Measurements from ENCODE around the gene HOXA3. TPM values are rescaled to one million over a fixed set of nuclear protein-coding genes. Genes with fewer than 3 reads are reported as not detected.

Gene HOXA3
- total RNA-seq, 1 donor from 2014 or later, result not detected

DNA sequence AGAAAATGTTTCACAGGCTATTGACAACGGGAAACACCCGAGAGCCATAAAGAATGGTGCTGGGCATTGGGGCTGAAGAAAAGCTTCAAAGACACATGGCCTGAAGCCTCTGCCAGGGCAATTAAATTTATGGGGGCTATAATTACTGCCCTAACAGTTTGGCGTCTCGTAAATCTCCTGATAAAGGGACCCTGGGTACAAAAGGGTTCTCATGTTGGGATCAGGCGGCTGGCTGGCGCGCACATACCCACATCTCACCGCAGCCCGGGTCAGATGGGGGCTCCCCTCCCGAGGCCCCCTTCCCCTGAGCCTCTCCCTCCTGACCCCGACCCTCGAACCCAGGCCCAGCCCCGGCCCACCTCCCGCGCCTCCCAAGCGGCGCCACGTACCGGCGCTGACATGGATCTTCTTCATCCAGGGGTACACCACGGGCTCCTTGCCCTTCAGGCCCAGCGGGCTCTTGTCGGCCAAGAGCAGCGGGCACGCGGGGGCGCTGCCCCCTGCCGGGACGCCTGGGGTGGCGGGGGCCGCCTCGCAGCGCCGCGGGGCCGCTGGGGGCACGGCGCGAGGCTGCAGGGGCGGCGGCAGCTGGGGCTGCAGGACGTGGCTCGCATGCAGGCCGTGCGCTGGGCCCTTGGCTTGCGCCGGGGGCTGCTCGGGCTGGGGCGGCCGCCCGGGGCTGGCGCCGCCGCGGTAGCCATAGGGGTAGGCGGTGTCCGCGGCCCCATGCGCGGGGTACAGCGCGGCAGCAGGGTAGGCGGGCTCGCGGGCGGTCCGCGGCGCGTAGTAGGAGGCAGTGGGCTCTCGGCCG is 22.4 kb downstream of the HOXA3 start:
- H3K4me1 ChIP-seq (ENCODE audit: insufficient read depth, low read length), result no peaks in the 10 kb centered on the region
- H3K36me3 Mint-ChIP-seq (ENCODE audit: low read depth, unreplicated experiment), result no peaks in the 10 kb centered on the region
- peaks cover 72% of the 10 kb centered on the region for H3K27me3 ChIP-seq (ENCODE audit: insufficient read depth, low read length)
- H3K27ac Mint-ChIP-seq (ENCODE audit: unreplicated experiment), result no peak overlapping the region
- H3K27ac ChIP-seq (ENCODE audit: low read depth, low read length), result no peak overlapping the region
- H3K27me3 Mint-ChIP-seq (ENCODE audit: low read depth, unreplicated experiment), result peaks cover 88% of the 10 kb centered on the region
- H3K36me3 ChIP-seq (ENCODE audit: insufficient read depth, low read length), result no peaks in the 10 kb centered on the region
- no peaks in the 10 kb centered on the region for H3K4me1 Mint-ChIP-seq (ENCODE audit: low read depth, unreplicated experiment)
- peaks cover 32% of the 10 kb centered on the region for H3K9me3 Mint-ChIP-seq (ENCODE audit: unreplicated experiment)
- peak overlapping the region; percentile 48 for H3K9ac ChIP-seq (ENCODE audit: low read length)
- no peaks in the 10 kb centered on the region for H3K9me3 ChIP-seq (ENCODE audit: insufficient read depth, low read depth, low read length)
- H3K4me2 ChIP-seq (ENCODE audit: low read length), result peak overlapping the region; percentile 81
- FAIRE-seq, result no peak
- no peaks in the 10 kb centered on the region for H4K20me1 ChIP-seq (ENCODE audit: insufficient read depth, low read length)
- H3K79me2 ChIP-seq (ENCODE audit: insufficient read depth, low read length), result no peaks in the 10 kb centered on the region
- DNase-seq (ENCODE audit: low read depth), result no peak
- no peak for TF ChIP-seq EZH2 (IDR thresholded peaks at IDR 0.05; ENCODE audit: insufficient read depth, low read length)
- TF ChIP-seq, protein P1, sequence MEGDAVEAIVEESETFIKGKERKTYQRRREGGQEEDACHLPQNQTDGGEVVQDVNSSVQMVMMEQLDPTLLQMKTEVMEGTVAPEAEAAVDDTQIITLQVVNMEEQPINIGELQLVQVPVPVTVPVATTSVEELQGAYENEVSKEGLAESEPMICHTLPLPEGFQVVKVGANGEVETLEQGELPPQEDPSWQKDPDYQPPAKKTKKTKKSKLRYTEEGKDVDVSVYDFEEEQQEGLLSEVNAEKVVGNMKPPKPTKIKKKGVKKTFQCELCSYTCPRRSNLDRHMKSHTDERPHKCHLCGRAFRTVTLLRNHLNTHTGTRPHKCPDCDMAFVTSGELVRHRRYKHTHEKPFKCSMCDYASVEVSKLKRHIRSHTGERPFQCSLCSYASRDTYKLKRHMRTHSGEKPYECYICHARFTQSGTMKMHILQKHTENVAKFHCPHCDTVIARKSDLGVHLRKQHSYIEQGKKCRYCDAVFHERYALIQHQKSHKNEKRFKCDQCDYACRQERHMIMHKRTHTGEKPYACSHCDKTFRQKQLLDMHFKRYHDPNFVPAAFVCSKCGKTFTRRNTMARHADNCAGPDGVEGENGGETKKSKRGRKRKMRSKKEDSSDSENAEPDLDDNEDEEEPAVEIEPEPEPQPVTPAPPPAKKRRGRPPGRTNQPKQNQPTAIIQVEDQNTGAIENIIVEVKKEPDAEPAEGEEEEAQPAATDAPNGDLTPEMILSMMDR (IDR thresholded peaks at IDR 0.05; ENCODE audit: insufficient read depth, low read depth, low read length), result no peak
- H2AFZ ChIP-seq (ENCODE audit: low read depth, low read length), result no peak overlapping the region
- no peak overlapping the region for H3K4me3 Mint-ChIP-seq (ENCODE audit: unreplicated experiment)
- peak overlapping the region; percentile 25 for H3K4me3 ChIP-seq (ENCODE audit: insufficient read depth, low read depth, low read length)

DNA sequence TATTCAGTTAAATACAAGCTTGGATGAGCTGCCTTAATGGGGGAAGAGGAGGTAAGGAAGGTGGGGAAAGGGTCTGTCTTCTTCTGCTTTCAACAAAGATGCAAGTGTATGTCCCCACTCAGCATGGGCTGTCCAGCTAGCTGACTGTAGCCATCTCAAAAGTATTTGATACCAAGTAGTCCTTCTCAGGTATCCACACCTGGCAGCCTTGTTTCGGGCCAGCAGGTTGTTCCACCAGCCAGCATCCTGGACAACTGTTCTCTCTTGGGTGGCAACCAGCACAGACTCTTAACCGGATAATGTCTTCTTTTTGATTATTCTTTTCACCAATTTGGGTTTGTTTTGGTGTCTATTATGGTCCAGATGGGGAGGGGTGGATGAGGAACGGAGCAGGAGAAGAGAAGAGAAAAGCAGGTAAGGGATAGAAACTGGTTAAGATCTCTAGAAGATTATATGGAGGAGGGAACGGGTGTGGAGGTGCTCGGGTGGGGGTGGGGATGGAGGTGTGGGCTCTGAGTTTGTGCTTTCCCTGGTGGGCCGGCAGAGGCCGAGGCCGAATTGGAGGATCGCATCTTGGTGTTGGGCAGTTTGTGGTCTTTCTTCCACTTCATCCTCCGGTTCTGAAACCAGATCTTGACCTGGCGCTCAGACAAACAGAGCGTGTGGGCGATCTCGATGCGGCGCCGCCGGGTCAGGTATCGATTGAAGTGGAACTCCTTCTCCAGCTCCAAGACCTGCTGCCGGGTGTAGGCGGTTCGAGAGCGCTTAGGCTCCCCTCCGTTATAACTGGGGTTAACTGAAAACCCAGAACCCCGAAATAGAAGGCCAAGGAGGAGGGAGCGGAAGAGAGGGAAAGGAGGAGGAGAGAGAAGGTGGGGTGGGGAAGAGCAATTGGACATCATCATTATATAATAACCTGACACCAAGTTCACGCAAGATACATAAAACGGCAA is 23.3 kb downstream of the HOXA3 start:
- H3K9me3 Mint-ChIP-seq (ENCODE audit: unreplicated experiment), result peaks cover 36% of the 10 kb centered on the region
- TF ChIP-seq, protein P1 (IDR thresholded peaks at IDR 0.05; ENCODE audit: insufficient read depth, low read depth, low read length), result no peak
- TF ChIP-seq EZH2 (IDR thresholded peaks at IDR 0.05; ENCODE audit: insufficient read depth, low read length), result no peak
- H3K79me2 ChIP-seq (ENCODE audit: insufficient read depth, low read length), result no peaks in the 10 kb centered on the region
- H3K9ac ChIP-seq (ENCODE audit: low read length), result peak overlapping the region; percentile 48
- H3K4me2 ChIP-seq (ENCODE audit: low read length), result peak overlapping the region; percentile 81
- no peaks in the 10 kb centered on the region for H4K20me1 ChIP-seq (ENCODE audit: insufficient read depth, low read length)
- DNase-seq (ENCODE audit: low read depth) (no peak), FAIRE-seq (no peak)
- H3K27me3 ChIP-seq (ENCODE audit: insufficient read depth, low read length), result peaks cover 74% of the 10 kb centered on the region
- H3K27me3 Mint-ChIP-seq (ENCODE audit: low read depth, unreplicated experiment), result peaks cover 88% of the 10 kb centered on the region
- H2AFZ ChIP-seq (ENCODE audit: low read depth, low read length), result no peak overlapping the region
- no peak overlapping the region for H3K27ac Mint-ChIP-seq (ENCODE audit: unreplicated experiment)
- no peak overlapping the region for H3K27ac ChIP-seq (ENCODE audit: low read depth, low read length)
- no peaks in the 10 kb centered on the region for H3K9me3 ChIP-seq (ENCODE audit: insufficient read depth, low read depth, low read length)
- peaks cover 2% of the 10 kb centered on the region for H3K4me1 Mint-ChIP-seq (ENCODE audit: low read depth, unreplicated experiment)
- H3K4me1 ChIP-seq (ENCODE audit: insufficient read depth, low read length), result no peaks in the 10 kb centered on the region
- no peaks in the 10 kb centered on the region for H3K36me3 Mint-ChIP-seq (ENCODE audit: low read depth, unreplicated experiment)
- no peak overlapping the region for H3K4me3 Mint-ChIP-seq (ENCODE audit: unreplicated experiment)
- H3K36me3 ChIP-seq (ENCODE audit: insufficient read depth, low read length), result no peaks in the 10 kb centered on the region
- peak overlapping the region; percentile 25 for H3K4me3 ChIP-seq (ENCODE audit: insufficient read depth, low read depth, low read length)
